Endodermal cell (in vitro differentiated cells): Measurements from ENCODE around the gene PTPN1. TPM values are rescaled to one million over a fixed set of nuclear protein-coding genes. Genes with fewer than 3 reads are reported as not detected.

Experiments
- DNase-seq: peaks from one replicate; pipeline ENCODE4 v3.0.0-alpha.2; 2017
- H3K27ac ChIP-seq: 2 replicates; pipeline ENCODE4 v1.5.1; 2013; ENCODE audit warnings: mild to moderate bottlenecking, low read depth, low read length, moderate library complexity
- H3K27me3 ChIP-seq: 2 replicates; pipeline ENCODE4 v1.6.1; 2013; ENCODE audit warnings: mild to moderate bottlenecking, low read length, moderate library complexity; ENCODE audit not compliant: insufficient read depth, control insufficient read depth, poor library complexity, severe bottlenecking
- H3K36me3 ChIP-seq: 2 replicates; pipeline ENCODE4 v1.7.0; 2013; ENCODE audit warnings: mild to moderate bottlenecking, low read length, moderate library complexity; ENCODE audit not compliant: control insufficient read depth, insufficient read depth
- H3K4me1 ChIP-seq: one replicate; pipeline ENCODE4 v1.7.0; 2013; ENCODE audit warnings: low read length; ENCODE audit not compliant: control insufficient read depth, insufficient read depth
- H3K4me3 ChIP-seq: 2 replicates; pipeline ENCODE4 v1.5.1; 2013; ENCODE audit warnings: mild to moderate bottlenecking, low read length, moderate library complexity
- H3K9ac ChIP-seq: 2 replicates; pipeline ENCODE4 v1.6.1; 2013; ENCODE audit warnings: mild to moderate bottlenecking, low read length, moderate library complexity; ENCODE audit not compliant: poor library complexity, severe bottlenecking; ENCODE audit errors: extremely low read depth
- H3K9me3 ChIP-seq: 2 replicates; pipeline ENCODE4 v1.6.1; 2013; ENCODE audit warnings: mild to moderate bottlenecking, low read length, moderate library complexity; ENCODE audit not compliant: control insufficient read depth
- H3K27ac Mint-ChIP-seq: 2 replicates; pipeline ENCODE4 v1.8.0; 2020; ENCODE audit warnings: mixed read lengths
- H3K27me3 Mint-ChIP-seq: 2 replicates; pipeline ENCODE4 v1.8.0; 2021; ENCODE audit warnings: mild to moderate bottlenecking, mixed read lengths; ENCODE audit not compliant: insufficient read depth
- H3K36me3 Mint-ChIP-seq: 2 replicates; pipeline ENCODE4 v1.8.0; 2020; ENCODE audit warnings: low read depth, mixed read lengths
- H3K4me1 Mint-ChIP-seq: 2 replicates; pipeline ENCODE4 v1.8.0; 2020; ENCODE audit warnings: mixed read lengths
- H3K4me3 Mint-ChIP-seq: 2 replicates; pipeline ENCODE4 v1.8.0; 2020; ENCODE audit warnings: mild to moderate bottlenecking, moderate library complexity, mixed read lengths
- H3K9me3 Mint-ChIP-seq: 2 replicates; pipeline ENCODE4 v1.8.0; 2020; ENCODE audit warnings: mild to moderate bottlenecking, mixed read lengths
- WGBS, 2 experiments: methylation state at CpG; one replicate each; pipeline versions ENCODE4 v1.1.5 to v1.1.7; 2013; ENCODE audit warnings: missing lambda C conversion rate in 2 of 2, mixed read lengths in 1 of 2; ENCODE audit not compliant: insufficient coverage in 1 of 2, insufficient read length in 1 of 2; 5-methylcytosine and 5-hydroxymethylcytosine counted together
- total RNA-seq, 2 donors: library from RNA; stranded (reverse); fragmentation: NEBNext Ultra II Directional in 1 of 2; extraction: Animal tissue kit (Norgen Biotek cat#: 25700) in 1 of 2; gene quantifications; 2 replicates in 1 of 2; 3 replicates in 1 of 2; pipeline ENCODE4 v1.2.1, GENCODE V29; 2021
- TF ChIP-seq, protein P1 (sequence below): fragments of 200-600 bp; sonication (generic); conservative IDR thresholded peaks from 2 replicates; pipeline ENCODE4 v1.5.0; 2021; ENCODE audit warnings: antibody characterized with exemption, mild to moderate bottlenecking

The PTPN1 gene
- total RNA-seq, 2 donors from 2014 or later: 25.4 to 28.7 TPM

- no peaks in the 10 kb centered on the region for H3K27me3 ChIP-seq
- no peaks in the 10 kb centered on the region for H3K9me3 ChIP-seq
- no peaks in the 10 kb centered on the region for H3K4me1 ChIP-seq
- H3K9ac ChIP-seq: no peak overlapping the region
- 92 to 93% methylated on average over 23 to 32 of the region's 32 CpGs for WGBS, 2 experiments
- H3K27me3 Mint-ChIP-seq: no peaks in the 10 kb centered on the region
- no peaks in the 10 kb centered on the region for H3K36me3 Mint-ChIP-seq
- H3K4me3 Mint-ChIP-seq: no peak overlapping the region
- no peak overlapping the region for H3K27ac Mint-ChIP-seq
- TF ChIP-seq, protein P1, sequence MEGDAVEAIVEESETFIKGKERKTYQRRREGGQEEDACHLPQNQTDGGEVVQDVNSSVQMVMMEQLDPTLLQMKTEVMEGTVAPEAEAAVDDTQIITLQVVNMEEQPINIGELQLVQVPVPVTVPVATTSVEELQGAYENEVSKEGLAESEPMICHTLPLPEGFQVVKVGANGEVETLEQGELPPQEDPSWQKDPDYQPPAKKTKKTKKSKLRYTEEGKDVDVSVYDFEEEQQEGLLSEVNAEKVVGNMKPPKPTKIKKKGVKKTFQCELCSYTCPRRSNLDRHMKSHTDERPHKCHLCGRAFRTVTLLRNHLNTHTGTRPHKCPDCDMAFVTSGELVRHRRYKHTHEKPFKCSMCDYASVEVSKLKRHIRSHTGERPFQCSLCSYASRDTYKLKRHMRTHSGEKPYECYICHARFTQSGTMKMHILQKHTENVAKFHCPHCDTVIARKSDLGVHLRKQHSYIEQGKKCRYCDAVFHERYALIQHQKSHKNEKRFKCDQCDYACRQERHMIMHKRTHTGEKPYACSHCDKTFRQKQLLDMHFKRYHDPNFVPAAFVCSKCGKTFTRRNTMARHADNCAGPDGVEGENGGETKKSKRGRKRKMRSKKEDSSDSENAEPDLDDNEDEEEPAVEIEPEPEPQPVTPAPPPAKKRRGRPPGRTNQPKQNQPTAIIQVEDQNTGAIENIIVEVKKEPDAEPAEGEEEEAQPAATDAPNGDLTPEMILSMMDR: no peak
- H3K4me3 ChIP-seq: no peak overlapping the region
- H3K9me3 Mint-ChIP-seq: no peaks in the 10 kb centered on the region
- H3K4me1 Mint-ChIP-seq: peaks cover 4% of the 10 kb centered on the region
- peak; percentile 35 for DNase-seq
- no peaks in the 10 kb centered on the region for H3K36me3 ChIP-seq
- H3K27ac ChIP-seq: no peak overlapping the region
These were observed 97.9 kb downstream of the PTPN1 start for GRCh38 chr20:50607850-50608749.

GRCh38 chr20:50608750-50609104, 98.5 kb downstream of the PTPN1 start:
- H3K4me1 Mint-ChIP-seq: peaks cover 4% of the 10 kb centered on the region

GRCh38 chr20:50609438-50609989, 99.3 kb downstream of the PTPN1 start:
- no peak overlapping the region for H3K4me3 Mint-ChIP-seq
- TF ChIP-seq, protein P1: no peak
- H3K27ac Mint-ChIP-seq: no peak overlapping the region
- Histone ChIP-seq H3K36me3 (no peaks in the 10 kb centered on the region), H3K27ac (no peak overlapping the region), H3K4me1 (no peaks in the 10 kb centered on the region), H3K4me3 (no peak overlapping the region), H3K9me3 (no peaks in the 10 kb centered on the region), H3K27me3 (no peaks in the 10 kb centered on the region), H3K9ac (no peak overlapping the region)
- H3K27me3 Mint-ChIP-seq: no peaks in the 10 kb centered on the region
- no peaks in the 10 kb centered on the region for H3K36me3 Mint-ChIP-seq
- no peak for DNase-seq
- H3K4me1 Mint-ChIP-seq: peaks cover 4% of the 10 kb centered on the region
- H3K9me3 Mint-ChIP-seq: no peaks in the 10 kb centered on the region
- 85 to 93% methylated on average over 8 to 28 of the region's 28 CpGs for WGBS, 2 experiments

More at GRCh38 chr20:50608750-50609104, 98.5 kb downstream of the PTPN1 start:
- H3K4me3 Mint-ChIP-seq: no peak overlapping the region
- TF ChIP-seq, protein P1: no peak
- no peaks in the 10 kb centered on the region for H3K27me3 ChIP-seq
- no peaks in the 10 kb centered on the region for H3K27me3 Mint-ChIP-seq
- WGBS, 2 experiments: 93 to 100% methylated on average over 1 to 13 of the region's 13 CpGs
- H3K9me3 Mint-ChIP-seq: no peaks in the 10 kb centered on the region
- no peak overlapping the region for H3K27ac Mint-ChIP-seq
- H3K4me1 ChIP-seq: no peaks in the 10 kb centered on the region
- H3K9me3 ChIP-seq: no peaks in the 10 kb centered on the region
- peak; percentile 25 for DNase-seq
- H3K27ac ChIP-seq: no peak overlapping the region
- H3K4me3 ChIP-seq: no peak overlapping the region
- H3K36me3 Mint-ChIP-seq: no peaks in the 10 kb centered on the region
- no peaks in the 10 kb centered on the region for H3K36me3 ChIP-seq
- H3K9ac ChIP-seq: no peak overlapping the region
